PC-9 (cell line): ENCODE data around the gene ADORA1. TPM values are rescaled to one million over a fixed set of nuclear protein-coding genes. Genes with fewer than 3 reads are reported as not detected.

Source experiments
- BruUV-seq: library from RNA; stranded (reverse); fragments of 400-500 nt; replicated peaks from 2 replicates; lab custom pipeline; 2021; lab: Mats Ljungman, UMichigan
- CTCF ChIA-PET: fragments of 300-600 bp; sonication (Branson Sonifier 250); formaldehyde crosslinking; loops from one replicate; lab custom pipeline; 2022; ENCODE audit warnings: antibody characterized with exemption; lab: Charles Lee
- POLR2A ChIA-PET: fragments of 300-600 bp; sonication (Branson Sonifier 250); formaldehyde crosslinking; loops from one replicate; lab custom pipeline; 2022; ENCODE audit warnings: antibody characterized with exemption; ENCODE audit not compliant: unreplicated experiment; lab: Charles Lee
- DNase-seq, 2 experiments: peaks; one replicate each; pipeline versions ENCODE4 v3.0.0 to v3.0.0-alpha.2; 2015 to 2022; ENCODE audit warnings: mixed read lengths in 1 of 2
- H2AFZ ChIP-seq: fragments of 200-600 bp; sonication (generic); 2 replicates; pipeline ENCODE4 v1.8.1; 2017; ENCODE audit warnings: antibody characterized with exemption
- H3F3A ChIP-seq: fragments of 200-600 bp; sonication (generic); 2 replicates; pipeline ENCODE4 v1.8.1; 2017; ENCODE audit warnings: antibody characterized with exemption, mild to moderate bottlenecking, low read depth; ENCODE audit not compliant: insufficient read depth
- H3K27ac ChIP-seq: fragments of 200-600 bp; sonication (generic); 2 replicates; pipeline ENCODE4 v1.6.1; 2016; ENCODE audit warnings: mixed run types
- H3K27me3 ChIP-seq: fragments of 200-600 bp; sonication (generic); 2 replicates; pipeline ENCODE4 v1.6.1; 2016; ENCODE audit warnings: low read depth, mixed run types; ENCODE audit not compliant: insufficient read depth
- H3K36me3 ChIP-seq: fragments of 200-600 bp; sonication (generic); 2 replicates; pipeline ENCODE4 v1.6.1; 2016; ENCODE audit warnings: low read depth, mixed run types
- H3K4me1 ChIP-seq: fragments of 200-600 bp; sonication (generic); replicated peaks from 2 replicates; pipeline ENCODE4 v1.6.1; 2016; ENCODE audit warnings: mixed run types; ENCODE audit not compliant: insufficient read depth
- H3K4me2 ChIP-seq: fragments of 200-600 bp; sonication (generic); 2 replicates; pipeline ENCODE4 v1.6.1; 2017; ENCODE audit warnings: mixed run types
- H3K4me3 ChIP-seq: fragments of 200-600 bp; sonication (generic); 2 replicates; pipeline ENCODE4 v1.6.1; 2016; ENCODE audit warnings: mixed run types
- H3K79me2 ChIP-seq: fragments of 200-600 bp; sonication (generic); 2 replicates; pipeline ENCODE4 v1.6.1; 2017; ENCODE audit warnings: low read depth, mixed run types
- H3K9me2 ChIP-seq: fragments of 200-600 bp; sonication (generic); 2 replicates; pipeline ENCODE4 v1.8.1; 2017; ENCODE audit warnings: mild to moderate bottlenecking; ENCODE audit not compliant: insufficient read depth
- H3K9me3 ChIP-seq: fragments of 200-600 bp; sonication (generic); 2 replicates; pipeline ENCODE4 v1.8.1; 2016; ENCODE audit warnings: low read depth; ENCODE audit not compliant: insufficient read depth
- H4K20me1 ChIP-seq: fragments of 200-600 bp; sonication (generic); 2 replicates; pipeline ENCODE4 v1.8.1; 2017; ENCODE audit not compliant: insufficient read depth
- EZH2 ChIP-seq: fragments of 200-600 bp; sonication (generic); IDR thresholded peaks from 2 replicates; pipeline ENCODE4 v1.8.0; 2017; ENCODE audit warnings: antibody characterized with exemption, low read depth
- intact Hi-C: fragments of 100-400 bp; cut with micrococcal nuclease; formaldehyde crosslinking; loops from one replicate; pipeline ENCODE4 v1.10.0; 2022; ENCODE audit not compliant: unreplicated experiment
- total RNA-seq: library from RNA; stranded (reverse); gene quantifications from 2 replicates; pipeline ENCODE4 v1.2.3, GENCODE V29; 2021
- TF ChIP-seq, protein P1 (sequence below): fragments of 200-600 bp; sonication (generic); conservative IDR thresholded peaks from 2 replicates; pipeline ENCODE4 v1.6.1; 2017; ENCODE audit warnings: mixed run types, antibody characterized with exemption, mild to moderate bottlenecking, moderate library complexity

The ADORA1 gene
- total RNA-seq, 1 experiment from 2014 or later, result 8.3 TPM

GRCh38 chr1:203135636-203136305 lies 8.2 kb downstream of the ADORA1 start:
- intact Hi-C loops, result loop anchor here (2.0 kb wide), 1 partner anchor 17 kb away; no protein-coding TSS in a partner anchor
- H3K4me1 ChIP-seq, result peaks cover 57% of the 10 kb centered on the region
- peak; percentile 52 to 73 for DNase-seq
- H4K20me1 ChIP-seq, result no peaks in the 10 kb centered on the region
- H3K9me2 ChIP-seq, result no peaks in the 10 kb centered on the region
- CTCF ChIA-PET, result no interaction called here
- no peak for TF ChIP-seq EZH2
- TF ChIP-seq, protein P1, sequence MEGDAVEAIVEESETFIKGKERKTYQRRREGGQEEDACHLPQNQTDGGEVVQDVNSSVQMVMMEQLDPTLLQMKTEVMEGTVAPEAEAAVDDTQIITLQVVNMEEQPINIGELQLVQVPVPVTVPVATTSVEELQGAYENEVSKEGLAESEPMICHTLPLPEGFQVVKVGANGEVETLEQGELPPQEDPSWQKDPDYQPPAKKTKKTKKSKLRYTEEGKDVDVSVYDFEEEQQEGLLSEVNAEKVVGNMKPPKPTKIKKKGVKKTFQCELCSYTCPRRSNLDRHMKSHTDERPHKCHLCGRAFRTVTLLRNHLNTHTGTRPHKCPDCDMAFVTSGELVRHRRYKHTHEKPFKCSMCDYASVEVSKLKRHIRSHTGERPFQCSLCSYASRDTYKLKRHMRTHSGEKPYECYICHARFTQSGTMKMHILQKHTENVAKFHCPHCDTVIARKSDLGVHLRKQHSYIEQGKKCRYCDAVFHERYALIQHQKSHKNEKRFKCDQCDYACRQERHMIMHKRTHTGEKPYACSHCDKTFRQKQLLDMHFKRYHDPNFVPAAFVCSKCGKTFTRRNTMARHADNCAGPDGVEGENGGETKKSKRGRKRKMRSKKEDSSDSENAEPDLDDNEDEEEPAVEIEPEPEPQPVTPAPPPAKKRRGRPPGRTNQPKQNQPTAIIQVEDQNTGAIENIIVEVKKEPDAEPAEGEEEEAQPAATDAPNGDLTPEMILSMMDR, result no peak
- no peaks in the 10 kb centered on the region for H3K27me3 ChIP-seq
- peaks cover 5% of the 10 kb centered on the region; the same call in 1 of the 2 replicates for H3K36me3 ChIP-seq
- peaks cover 24% of the 10 kb centered on the region for H3K79me2 ChIP-seq
- H3K27ac ChIP-seq, result peak overlapping the region; percentile 82
- peaks cover 52% of the 10 kb centered on the region for H3F3A ChIP-seq
- peak overlapping the region; percentile 67 for H3K4me2 ChIP-seq
- no peaks in the 10 kb centered on the region for H3K9me3 ChIP-seq
- H3K4me3 ChIP-seq, result peak overlapping the region; percentile 14; the same call in 1 of the 2 replicates
- H2AFZ ChIP-seq, result peak overlapping the region; percentile 67; the same call in 1 of the 2 replicates
- no TSS peak for BruUV-seq
- POLR2A ChIA-PET, result no interaction called here

DNA sequence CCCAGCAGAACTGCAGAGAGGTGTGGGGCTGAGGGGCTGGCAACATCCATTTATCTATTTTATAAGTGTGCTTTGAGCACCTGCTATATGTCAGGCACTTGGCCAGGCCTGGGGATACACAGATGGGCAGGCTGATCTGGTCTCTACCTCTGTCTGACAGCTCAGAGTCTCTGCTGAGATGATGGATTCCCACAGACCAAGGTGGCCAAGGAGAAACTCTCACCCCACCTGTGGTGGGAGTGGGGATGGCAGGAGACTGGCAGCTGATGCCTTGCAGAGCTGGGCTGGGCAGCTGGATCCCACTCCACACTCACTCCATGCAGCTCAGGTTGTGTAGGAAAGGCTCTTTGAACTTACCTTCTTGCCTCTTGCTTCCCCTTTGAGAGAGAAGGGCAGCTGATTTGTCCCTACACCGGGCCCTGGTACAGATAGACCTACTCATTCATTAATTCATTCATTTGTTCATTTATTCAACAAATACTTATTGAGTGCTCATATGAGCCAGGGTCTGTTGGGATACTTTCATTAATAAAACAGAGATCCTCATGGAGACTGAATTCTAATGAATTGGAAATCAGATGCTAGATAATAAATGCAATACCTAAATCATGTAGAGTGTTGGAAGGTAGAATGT lies 9.0 kb downstream of the ADORA1 start:
- BruUV-seq, result no TSS peak

DNA sequence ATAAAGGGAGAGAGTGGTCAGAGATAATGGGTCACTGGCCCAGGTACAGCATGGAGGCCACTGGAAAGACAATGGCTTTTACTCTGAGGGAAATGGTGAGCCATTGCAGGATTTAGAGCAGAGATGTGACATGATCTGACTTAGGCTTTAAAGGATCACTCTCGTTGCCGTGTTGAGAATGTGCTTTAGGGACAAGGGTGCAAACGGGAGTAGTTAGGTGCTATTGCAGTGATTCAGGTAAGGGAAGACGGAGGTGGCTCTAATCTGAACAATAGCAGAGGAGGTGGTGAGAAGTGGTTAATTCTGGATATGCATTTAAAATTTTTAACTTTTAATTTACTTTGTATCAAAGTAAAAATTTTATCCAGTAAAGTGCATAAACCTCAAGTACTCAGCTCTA lies 9.8 kb downstream of the ADORA1 start:
- ChIA-PET CTCF (no interaction called here), POLR2A (no interaction called here)
- TF ChIP-seq, protein P1, result no peak
- no peak for TF ChIP-seq EZH2
- no TSS peak for BruUV-seq
- H2AFZ ChIP-seq, result no peak overlapping the region
- H4K20me1 ChIP-seq, result no peaks in the 10 kb centered on the region
- H3K27ac ChIP-seq, result no peak overlapping the region
- no peaks in the 10 kb centered on the region for H3K9me3 ChIP-seq
- H3K36me3 ChIP-seq, result peaks cover 10% of the 10 kb centered on the region; the same call in 1 of the 2 replicates
- no peak for DNase-seq
- H3K4me2 ChIP-seq, result no peak overlapping the region
- H3F3A ChIP-seq, result peaks cover 48% of the 10 kb centered on the region
- peaks cover 47% of the 10 kb centered on the region for H3K4me1 ChIP-seq
- H3K9me2 ChIP-seq, result no peaks in the 10 kb centered on the region
- peaks cover 24% of the 10 kb centered on the region for H3K79me2 ChIP-seq
- no peaks in the 10 kb centered on the region for H3K27me3 ChIP-seq
- no peak overlapping the region for H3K4me3 ChIP-seq
- intact Hi-C loops, result no loop called here

More for the DNA sequence above, 9.0 kb downstream of the ADORA1 start:
- Histone ChIP-seq H3K4me2 (peak overlapping the region; percentile 67), H2AFZ (no peak overlapping the region), H3F3A (peaks cover 48% of the 10 kb centered on the region), H3K9me3 (no peaks in the 10 kb centered on the region), H3K9me2 (no peaks in the 10 kb centered on the region), H3K27me3 (no peaks in the 10 kb centered on the region), H3K36me3 (peaks cover 5% of the 10 kb centered on the region; the same call in 1 of the 2 replicates), H3K27ac (peak overlapping the region; percentile 82), H3K4me1 (peaks cover 54% of the 10 kb centered on the region), H3K79me2 (peaks cover 24% of the 10 kb centered on the region), H3K4me3 (peak overlapping the region; percentile 14; the same call in 1 of the 2 replicates), H4K20me1 (no peaks in the 10 kb centered on the region)
- POLR2A ChIA-PET, result no interaction called here
- no peak for TF ChIP-seq EZH2
- TF ChIP-seq, protein P1, result peak; percentile 40; the same call in 1 of the 2 replicates
- CTCF ChIA-PET, result no interaction called here
- DNase-seq, result no peak
- intact Hi-C loops, result no loop called here
